ENCODE results near the gene DRC1. TPM values are rescaled to one million over a fixed set of nuclear protein-coding genes. Genes with fewer than 3 reads are reported as not detected.
"Not testable (repeated sequence)": the region's sequence is repeated elsewhere in the genome, so short reads cannot be mapped to it uniquely, and the experiment has no call there.

DRC1 gene
- polyA plus RNA-seq, 2 of the 4 experiments (the other 2 are of a cell fraction): 0.21 to 0.39 TPM

DNA sequence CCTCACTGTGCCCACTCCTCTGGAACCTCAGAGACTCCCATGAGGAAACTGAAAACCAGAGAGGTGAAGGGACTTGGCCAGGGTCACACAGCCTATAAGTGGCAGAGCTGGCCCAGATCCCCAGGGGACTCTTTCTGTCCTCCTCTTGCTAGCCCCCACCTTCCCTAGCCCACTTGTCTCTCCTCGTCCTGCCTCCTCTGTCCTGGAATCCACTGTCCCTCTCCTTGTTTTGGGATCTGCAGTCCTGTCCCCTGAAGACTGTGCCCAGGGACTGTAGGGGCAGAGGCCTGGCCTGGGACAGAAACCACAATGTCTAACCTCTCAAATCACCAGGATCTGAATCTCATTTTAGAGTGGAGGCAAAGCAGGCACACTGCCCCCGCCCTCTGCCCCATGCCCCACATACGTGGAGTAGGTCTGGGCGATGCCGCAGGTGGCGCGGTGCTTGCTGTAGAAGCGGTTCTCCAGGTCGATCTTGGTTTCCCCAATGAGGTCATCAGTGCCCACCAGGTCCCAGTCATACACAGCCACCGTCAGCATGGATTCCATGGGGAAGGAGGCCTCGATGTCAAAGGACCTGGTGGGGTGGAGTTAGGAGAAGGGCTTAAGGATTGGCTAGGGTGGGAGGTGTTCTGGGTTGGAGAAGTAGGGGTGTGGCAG, 63.7 kb downstream of the DRC1 start:
- ChIA-PET CTCF (interaction anchor here (1.2 kb wide), 1 partner anchor 281 kb away, joined by 5 read pairs; no protein-coding TSS in a partner anchor), POLR2A (no interaction called here)
- Histone ChIP-seq H3K9me3 (no peaks in the 10 kb centered on the region), H3K4me3 (no peak overlapping the region), H3K27ac (peak overlapping the region in 1 of 2 experiments; percentile 78; a peak in 1 of 6 replicates), H3K4me1 (peaks cover 18% of the 10 kb centered on the region), H3K4me2 (no peak overlapping the region)
- DNase-seq (ENCODE audit: low read depth in 1 of 2, low spot score in 1 of 2) (no peak), ATAC-seq (no peak), FAIRE-seq (no peak)
- TF ChIP-seq POLR2A (IDR thresholded peaks at IDR 0.05; ENCODE audit: low read length) (no peak), ELK1 (IDR thresholded peaks at IDR 0.05; ENCODE audit: low read depth, low read length) (no peak), ZNF302 (CRISPR knock-in tag; IDR thresholded peaks at IDR 0.05) (no peak), FOSL2 (IDR thresholded peaks at IDR 0.05) (no peak), FOSL2 (CRISPR knock-in tag; IDR thresholded peaks at IDR 0.05) (no peak), HEYL (CRISPR knock-in tag; IDR thresholded peaks at IDR 0.05) (no peak), NPAS2 (CRISPR knock-in tag; IDR thresholded peaks at IDR 0.05; ENCODE audit: borderline replicate concordance) (no peak), E2F6 (IDR thresholded peaks at IDR 0.05; ENCODE audit: borderline replicate concordance, low read depth) (no peak), ZFP36 (IDR thresholded peaks at IDR 0.05; ENCODE audit: borderline replicate concordance, partially characterized antibody) (no peak), HOXB5 (CRISPR knock-in tag; IDR thresholded peaks at IDR 0.05) (no peak), RCOR1 (IDR thresholded peaks at IDR 0.05; ENCODE audit: low read depth, low read length) (no peak), CBX8 (IDR thresholded peaks at IDR 0.05) (no peak), RAD21 (conservative IDR thresholded peaks at IDR 0.05 in 1 of 2, IDR thresholded peaks at IDR 0.05 in 1 of 2) (no peak)
- WGBS (ENCODE audit: missing lambda C conversion rate): 91% methylated on average over 11 of the region's 11 CpGs

DNA sequence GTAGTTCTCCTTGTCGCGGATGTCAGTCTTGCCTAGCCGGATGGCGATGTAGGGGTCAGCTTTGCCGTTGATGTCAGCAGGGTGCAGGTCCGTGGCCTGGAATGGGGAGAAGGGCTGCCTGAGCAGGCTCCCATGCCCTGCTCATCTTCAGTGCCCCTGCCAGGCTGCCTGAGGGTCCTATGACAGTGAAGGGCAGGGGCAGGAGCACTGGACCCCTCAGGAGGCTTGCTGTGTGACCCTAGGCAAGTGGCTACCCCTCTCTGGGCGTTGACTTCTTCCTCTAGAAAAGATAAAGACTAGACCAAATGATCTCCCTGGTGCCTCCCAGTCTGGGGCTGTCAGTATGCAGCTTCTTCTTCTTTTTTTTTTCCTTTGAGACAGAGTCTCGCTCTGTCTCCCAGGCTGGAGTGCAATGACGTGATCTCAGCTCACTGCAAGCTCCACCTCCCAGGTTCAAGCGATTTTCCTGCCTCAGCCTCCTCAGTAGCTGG, 64.3 kb downstream of the DRC1 start:
- TF ChIP-seq EHF (CRISPR knock-in tag; IDR thresholded peaks at IDR 0.05) (no peak), ZFP36 (IDR thresholded peaks at IDR 0.05; ENCODE audit: borderline replicate concordance, partially characterized antibody) (peak; percentile 41)
- Histone ChIP-seq H3K4me2 (no peak overlapping the region), H3K9me3 (no peaks in the 10 kb centered on the region), H3K4me1 (peaks cover 18% of the 10 kb centered on the region), H3K4me3 (no peak overlapping the region), H3K27ac (peak overlapping the region in 1 of 2 experiments; percentile 78; a peak in 1 of 6 replicates)
- POLR2A ChIA-PET: no interaction called here
- ATAC-seq: no peak
- FAIRE-seq: no peak
- no peak for DNase-seq (ENCODE audit: low read depth in 1 of 2, low spot score in 1 of 2)
- CTCF ChIA-PET: interaction anchor here (1.2 to 2.3 kb wide), 2 partner anchors 37 to 280 kb away, joined by 5 to 14 read pairs; no protein-coding TSS in a partner anchor
- WGBS (ENCODE audit: missing lambda C conversion rate): 86% methylated on average over 10 of the region's 10 CpGs

DNA sequence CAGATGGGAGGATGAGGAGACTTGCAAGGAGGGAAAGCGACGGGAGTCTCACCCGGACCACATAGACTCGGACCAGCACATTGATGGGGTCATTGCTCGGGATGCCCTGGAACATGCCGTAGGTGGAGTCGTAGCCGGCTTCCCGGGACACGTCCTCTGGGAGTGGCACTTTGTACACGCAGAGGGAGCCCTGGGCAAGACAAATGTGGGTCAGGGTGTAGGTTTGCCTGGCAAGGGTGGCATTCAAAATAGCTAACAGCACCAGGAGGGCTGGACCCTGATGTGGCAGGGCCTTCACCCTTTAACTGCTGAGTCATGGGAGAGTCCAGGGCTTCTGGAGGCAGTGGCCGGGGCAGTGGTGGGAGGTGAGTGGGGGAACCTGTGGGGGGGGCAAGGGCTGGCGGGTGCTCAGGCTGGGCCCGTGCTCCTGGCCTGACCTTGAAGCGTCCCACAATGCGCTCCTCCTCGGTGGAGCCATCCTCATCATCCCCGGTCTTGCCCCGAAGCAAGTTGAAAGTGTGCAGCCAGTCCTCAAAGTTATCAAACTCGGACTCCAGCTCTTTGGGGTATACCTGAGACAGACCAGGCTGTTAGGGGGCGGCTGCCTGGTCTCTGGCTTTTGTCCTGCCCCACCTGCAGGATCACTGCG, 65.1 kb downstream of the DRC1 start:
- Histone ChIP-seq H3K4me2 (no peak overlapping the region), H3K27ac (peak overlapping the region; percentile 43 to 78), H3K4me3 (no peak overlapping the region), H3K9me3 (no peaks in the 10 kb centered on the region), H3K4me1 (peaks cover 18% of the 10 kb centered on the region)
- ChIA-PET CTCF (interaction anchor here (0.9 to 2.3 kb wide), 7 partner anchors 9 to 322 kb away, joined by 3 to 14 read pairs (median 6); no protein-coding TSS in a partner anchor), POLR2A (no interaction called here)
- TF ChIP-seq RAD21 (conservative IDR thresholded peaks at IDR 0.05 in 1 of 2, IDR thresholded peaks at IDR 0.05 in 1 of 2) (no peak), MAFK (IDR thresholded peaks at IDR 0.05; ENCODE audit: partially characterized antibody) (peak; percentile 79), ZNF302 (CRISPR knock-in tag; IDR thresholded peaks at IDR 0.05) (no peak), FOSL2 (IDR thresholded peaks at IDR 0.05) (no peak), FOSL2 (CRISPR knock-in tag; IDR thresholded peaks at IDR 0.05) (no peak), NFE2L2 (conservative IDR thresholded peaks at IDR 0.05; ENCODE audit: low read length) (peak; percentile 82)
- peak in 1 of 2 experiments; percentile 35 for DNase-seq (ENCODE audit: low read depth in 1 of 2, low spot score in 1 of 2)
- WGBS (ENCODE audit: missing lambda C conversion rate): 88% methylated on average over 22 of the region's 22 CpGs
- no peak for ATAC-seq
- FAIRE-seq: no peak

- H3K27ac ChIP-seq; H3K4me2 ChIP-seq; H3K4me1 ChIP-seq; ATAC-seq; FAIRE-seq; H3K9me3 ChIP-seq; H3K4me3 ChIP-seq; DNase-seq (ENCODE audit: low read depth in 1 of 2, low spot score in 1 of 2); POLR2A ChIA-PET: not testable (repeated sequence)
- WGBS (ENCODE audit: missing lambda C conversion rate): 100% methylated on average over 1 of the region's 1 CpG
- peak; percentile 33; the same call in 1 of the 2 replicates for TF ChIP-seq KDM1A (IDR thresholded peaks at IDR 0.05; ENCODE audit: low read depth)
- CTCF ChIA-PET: interaction anchor here (1.0 to 2.6 kb wide), 7 partner anchors 9 to 155 kb away, joined by 3 to 15 read pairs (median 5); partner anchors contain the start of gene OTOF
These were observed 66.8 kb downstream of the DRC1 start for GRCh38 chr2:26468544-26468943.
